ENCODE results near the gene CEMIP. TPM values are rescaled to one million over a fixed set of nuclear protein-coding genes. Genes with fewer than 3 reads are reported as not detected.

Gene CEMIP
- total RNA-seq, 1 experiment from 2014 or later, result 7.3 TPM

- no peak for DNase-seq (ENCODE audit: low spot score)
Observed at GRCh38 chr15:80823120-80823519, 44.0 kb downstream of the CEMIP start.

DNA sequence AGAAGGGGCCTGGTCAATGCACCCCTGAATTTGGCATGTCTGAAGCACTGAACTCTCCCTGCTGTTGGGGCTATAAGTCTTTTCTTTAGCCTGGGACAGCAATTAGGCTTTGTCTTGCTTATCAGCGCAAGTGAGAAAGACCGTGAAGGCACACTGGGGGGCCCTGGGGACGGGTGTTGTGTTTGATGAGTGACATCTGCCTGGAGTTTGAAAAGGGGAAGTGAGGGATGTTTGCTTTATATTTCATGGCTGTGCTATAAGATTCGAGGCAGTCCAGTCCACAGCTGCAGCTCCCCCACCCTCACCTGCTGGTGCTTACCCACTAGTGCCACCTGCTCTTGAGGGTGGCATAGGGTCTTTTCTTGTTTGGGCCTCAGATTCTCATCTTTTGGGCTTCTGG lies 44.8 kb downstream of the CEMIP start:
- DNase-seq (ENCODE audit: low spot score), result no peak

- DNase-seq (ENCODE audit: low spot score), result no peak
Observed at GRCh38 chr15:80825361-80826030, 46.3 kb downstream of the CEMIP start.

- no peak for DNase-seq (ENCODE audit: low spot score)
Observed at GRCh38 chr15:80828796-80829195, 49.6 kb downstream of the CEMIP start.

DNA sequence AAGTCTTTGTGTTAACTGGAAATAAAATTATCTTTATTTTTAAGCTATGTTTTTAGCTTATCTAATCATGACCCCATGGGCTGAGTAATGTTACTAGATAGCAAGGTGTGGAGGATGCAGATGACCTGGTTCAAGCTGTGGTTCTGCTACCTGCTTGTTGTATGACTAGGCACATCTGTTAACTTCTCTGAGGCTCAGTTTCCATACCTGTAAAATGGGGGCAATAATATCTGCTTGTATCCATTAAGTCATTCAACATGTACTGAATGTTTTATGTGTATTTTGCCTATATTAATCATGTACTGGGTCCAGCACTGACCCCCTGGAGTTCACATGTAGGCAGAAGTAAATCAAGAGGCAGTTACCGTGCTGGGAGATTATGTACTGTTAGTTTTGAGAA lies 51.5 kb downstream of the CEMIP start:
- no peak for DNase-seq (ENCODE audit: low spot score)

- DNase-seq (ENCODE audit: low spot score), result no peak
Observed at GRCh38 chr15:80831192-80831591, 52.0 kb downstream of the CEMIP start.

DNA sequence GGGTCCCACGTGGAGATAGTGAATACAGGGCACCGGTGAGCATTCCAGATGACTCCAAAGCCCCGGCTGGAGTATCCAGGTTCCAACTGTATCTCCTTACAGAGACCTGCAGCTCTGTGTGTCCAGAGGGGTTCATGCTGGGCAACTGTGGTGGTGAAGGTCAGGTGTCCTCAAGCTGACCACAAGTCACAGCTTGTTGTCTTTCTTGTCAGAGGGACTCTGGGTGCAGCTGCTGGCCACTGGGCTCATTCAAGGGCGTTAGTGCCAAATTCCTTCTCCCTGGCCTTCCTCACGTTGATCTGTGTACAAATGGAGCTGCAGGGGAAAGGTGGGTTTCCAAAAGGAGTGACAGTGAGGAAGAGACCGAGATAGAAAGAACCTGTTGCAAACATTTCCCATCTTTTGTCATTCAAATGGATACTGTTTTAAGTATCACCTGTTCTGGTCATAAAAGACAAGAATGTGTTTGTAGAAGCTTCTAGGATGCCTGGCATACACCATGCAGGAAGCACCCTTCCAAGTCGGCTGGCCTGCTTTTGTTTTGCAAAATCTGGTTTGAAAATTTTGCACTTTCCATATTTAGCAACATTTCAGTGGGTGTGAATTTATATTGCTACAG lies 52.5 kb downstream of the CEMIP start:
- DNase-seq (ENCODE audit: low spot score), result no peak

DNA sequence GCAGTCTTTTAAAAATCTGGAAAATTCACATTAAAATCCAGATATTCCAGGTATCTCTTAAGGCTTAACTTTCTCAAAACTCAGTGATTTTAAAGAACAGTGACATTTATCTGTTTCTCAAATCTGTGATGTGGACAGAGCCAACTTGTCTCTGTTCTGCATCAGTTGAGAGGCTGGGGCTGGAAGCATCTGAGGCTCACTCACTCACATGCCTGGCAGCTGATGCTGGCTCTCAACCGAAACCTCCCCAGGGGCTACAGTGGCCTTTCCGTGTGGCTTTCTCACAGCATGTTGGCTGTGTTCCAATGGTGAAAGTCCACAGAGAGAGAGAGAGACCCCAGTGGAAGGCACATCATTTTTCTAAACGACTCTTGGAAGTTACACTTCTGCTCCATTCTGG lies 53.5 kb downstream of the CEMIP start:
- DNase-seq (ENCODE audit: low spot score), result no peak

DNA sequence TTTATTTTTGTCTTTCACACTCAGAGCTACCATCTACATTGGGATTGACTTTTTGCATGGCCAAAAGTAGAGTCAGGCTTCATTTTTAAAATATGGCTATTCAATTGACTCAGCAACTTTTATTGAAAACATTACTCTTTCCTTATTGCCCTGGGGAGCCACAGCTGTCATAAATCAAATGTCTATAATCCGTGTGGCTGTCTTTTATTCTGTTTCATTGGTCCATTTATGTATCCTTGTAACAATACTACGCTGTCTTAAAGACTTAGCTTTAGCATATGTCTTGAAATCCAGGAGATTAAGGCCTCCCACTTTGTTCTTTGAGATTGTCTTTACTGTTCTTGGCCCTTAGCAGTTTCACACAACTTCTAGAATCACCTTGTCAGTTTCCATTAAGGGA lies 55.2 kb downstream of the CEMIP start:
- no peak for DNase-seq (ENCODE audit: low spot score)

DNA sequence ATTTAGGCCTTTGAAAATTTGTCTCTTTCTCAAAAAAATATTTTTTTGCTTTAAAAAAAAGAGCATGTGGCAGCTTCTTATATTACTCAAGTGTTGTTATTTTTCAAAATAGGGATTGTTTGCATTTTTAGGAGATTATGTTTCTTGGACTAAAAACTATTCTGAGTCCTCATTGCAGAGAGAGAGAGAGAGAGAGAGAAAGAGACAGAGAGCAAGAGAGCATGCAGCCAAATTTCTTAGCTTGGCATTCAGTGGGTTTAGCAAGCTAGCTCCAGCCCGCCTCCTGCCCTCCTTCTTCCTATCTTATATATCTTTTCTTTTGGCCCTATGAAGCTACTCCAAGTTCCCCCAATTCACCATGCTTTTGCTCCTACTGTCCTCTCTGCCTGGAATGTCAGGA lies 55.7 kb downstream of the CEMIP start:
- DNase-seq (ENCODE audit: low spot score), result no peak

GRCh38 chr15:80835336-80835735 lies 56.2 kb downstream of the CEMIP start:
- DNase-seq (ENCODE audit: low spot score), result no peak

DNA sequence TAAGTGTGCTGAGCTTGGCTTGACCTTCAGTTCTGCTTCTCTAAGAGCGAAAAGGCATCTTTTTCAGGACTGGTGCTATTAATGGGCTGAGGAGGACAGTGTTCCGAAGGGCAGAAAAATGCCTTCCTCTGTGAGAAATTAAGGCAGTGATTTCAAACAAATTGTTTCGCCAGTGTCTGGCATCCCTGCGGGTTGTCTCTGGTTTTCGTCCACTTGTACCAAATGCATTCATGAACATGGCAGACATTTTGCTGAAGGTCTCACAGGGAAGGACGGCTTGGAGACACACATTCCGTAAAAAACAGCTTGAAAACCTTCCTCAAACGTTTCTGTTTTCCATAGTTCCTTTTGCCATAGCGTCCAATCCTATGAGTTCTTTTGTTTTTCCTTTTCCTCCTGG lies 57.1 kb downstream of the CEMIP start:
- DNase-seq (ENCODE audit: low spot score), result no peak

DNA sequence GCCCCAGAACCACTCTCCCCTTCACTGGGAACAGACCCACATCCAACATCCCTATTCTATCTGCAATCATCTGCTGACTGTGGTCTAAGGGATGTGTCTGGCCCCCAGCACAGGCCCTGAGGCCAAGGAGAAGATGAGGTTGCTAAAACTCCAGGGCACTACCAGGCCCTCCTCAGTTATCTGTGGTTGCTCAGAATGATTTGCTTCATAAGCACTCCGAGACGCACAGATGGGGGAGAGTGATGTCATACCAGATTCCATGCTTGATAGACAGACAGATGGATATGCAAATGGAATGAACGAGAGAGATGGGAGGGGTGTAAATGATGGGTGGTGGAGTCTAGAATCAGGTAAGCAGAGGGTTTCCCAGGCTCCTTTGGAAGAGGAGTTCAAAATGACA lies 57.8 kb downstream of the CEMIP start:
- DNase-seq (ENCODE audit: low spot score), result no peak

GRCh38 chr15:80838012-80838411 lies 58.8 kb downstream of the CEMIP start:
- no peak for DNase-seq (ENCODE audit: low spot score)

DNA sequence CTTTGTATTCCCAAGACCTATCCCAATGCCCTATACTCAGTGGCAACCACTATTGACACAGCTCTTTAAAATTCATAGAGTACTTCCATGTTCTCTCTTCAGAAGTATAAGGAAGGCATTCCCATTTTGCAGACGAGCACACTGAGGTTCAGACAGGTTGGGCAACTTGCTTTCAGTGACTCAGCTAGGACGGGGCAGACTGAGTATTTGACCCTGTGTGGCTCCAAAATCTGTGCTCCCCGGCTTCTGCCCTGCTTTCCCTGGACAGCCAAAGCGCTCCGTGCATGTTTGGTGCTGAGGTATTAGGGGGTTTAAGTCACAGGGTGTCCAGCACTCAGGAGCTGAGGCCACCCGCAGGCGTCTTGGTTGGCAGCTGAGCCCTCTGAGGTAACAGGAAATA lies 59.5 kb downstream of the CEMIP start:
- no peak for DNase-seq (ENCODE audit: low spot score)

- DNase-seq (ENCODE audit: low spot score), result no peak
Observed at GRCh38 chr15:80839764-80840130, 60.6 kb downstream of the CEMIP start.

GRCh38 chr15:80840182-80841130 lies 61.3 kb downstream of the CEMIP start:
- no peak for DNase-seq (ENCODE audit: low spot score)

DNA sequence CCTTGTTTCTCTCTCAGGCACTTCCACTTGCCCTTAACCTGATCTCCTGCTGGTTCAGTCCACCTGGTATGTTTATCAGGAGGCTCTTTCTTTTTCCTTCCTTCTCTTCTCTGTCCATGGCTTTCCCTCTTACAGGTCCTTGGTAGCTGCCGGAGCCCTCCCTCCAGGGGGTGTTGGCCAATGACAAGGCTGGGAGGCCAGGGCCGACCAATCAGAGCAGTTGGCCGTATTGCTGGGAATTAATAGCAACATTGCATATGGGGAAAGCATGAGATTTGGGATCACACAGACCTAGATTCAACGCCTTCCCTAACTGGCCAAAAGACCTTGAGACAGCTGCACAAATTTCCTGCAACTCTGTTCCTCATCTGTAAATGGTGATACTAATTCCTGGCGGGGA lies 62.4 kb downstream of the CEMIP start:
- peak; percentile 15 for DNase-seq (ENCODE audit: low spot score)

GRCh38 chr15:80844011-80844732 lies 65.0 kb downstream of the CEMIP start:
- peak; percentile 35 for DNase-seq (ENCODE audit: low spot score)

DNA sequence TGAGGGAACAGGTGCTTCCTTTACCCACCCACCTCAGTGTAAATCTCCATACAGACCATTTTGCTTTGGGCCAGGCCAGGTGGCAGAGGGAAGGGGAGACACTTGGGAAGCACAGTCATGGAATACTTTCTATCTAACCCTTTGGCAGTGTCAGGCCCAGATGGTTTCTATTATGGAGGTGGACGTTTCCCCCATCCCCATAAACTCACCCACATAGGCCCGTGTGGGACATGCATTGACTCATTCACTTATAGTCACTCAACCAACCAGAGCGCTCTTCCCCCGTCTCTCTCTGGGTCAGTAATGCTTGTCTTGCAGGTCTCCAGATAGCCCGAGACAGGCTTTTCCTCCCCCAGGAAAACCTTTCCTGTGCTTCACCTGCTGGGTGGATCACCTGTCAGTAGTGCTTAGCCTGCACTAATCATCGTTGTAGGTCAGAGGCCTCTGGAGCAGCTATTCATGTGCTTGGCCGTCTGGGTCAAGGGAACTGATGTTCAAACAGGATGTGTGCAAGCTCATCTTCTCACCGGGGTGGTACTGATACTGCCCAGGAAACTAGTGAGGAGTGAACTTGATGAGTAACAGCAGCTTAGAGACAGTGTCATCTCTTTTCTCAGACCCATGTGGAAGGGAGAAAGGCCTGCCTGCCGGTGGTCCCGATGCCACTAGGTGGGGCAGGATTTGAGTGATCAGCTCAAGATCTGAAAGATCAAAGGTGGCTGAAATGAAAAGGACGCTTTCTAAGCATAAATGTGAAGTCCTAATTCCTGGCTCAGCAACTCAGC lies 67.1 kb downstream of the CEMIP start:
- DNase-seq (ENCODE audit: low spot score), result no peak

GRCh38 chr15:80849308-80849707 lies 70.1 kb downstream of the CEMIP start:
- DNase-seq (ENCODE audit: low spot score), result peak; percentile 44

Measured in HT-29 (cell line).